Hepatocyte (in vitro differentiated cells): ENCODE measurements around the gene EPS8L3. TPM values are rescaled to one million over a fixed set of nuclear protein-coding genes. Genes with fewer than 3 reads are reported as not detected.

ENCODE experiments used
- DNase-seq: peaks from one replicate; pipeline ENCODE4 v3.0.0-alpha.2; 2016; ENCODE audit warnings: low spot score
- H2AFZ ChIP-seq: fragments of 200-600 bp; sonication (generic); 2 replicates; pipeline ENCODE4 v1.6.0; 2016; ENCODE audit warnings: antibody characterized with exemption, mild to moderate bottlenecking
- H3K27ac ChIP-seq: fragments of 200-600 bp; sonication (generic); 2 replicates; pipeline ENCODE4 v1.5.1; 2016; ENCODE audit warnings: mild to moderate bottlenecking
- H3K27me3 ChIP-seq: fragments of 200-600 bp; sonication (generic); 2 replicates; pipeline ENCODE4 v1.6.1; 2016
- H3K36me3 ChIP-seq: fragments of 200-600 bp; sonication (generic); replicated peaks from 2 replicates; pipeline ENCODE4 v1.5.1; 2016; ENCODE audit warnings: low read depth; ENCODE audit not compliant: insufficient read depth
- H3K4me1 ChIP-seq: fragments of 200-600 bp; sonication (generic); 2 replicates; pipeline ENCODE4 v1.5.1; 2016; ENCODE audit warnings: mild to moderate bottlenecking, moderate library complexity; ENCODE audit not compliant: insufficient read depth
- H3K4me2 ChIP-seq: fragments of 200-600 bp; sonication (generic); 2 replicates; pipeline ENCODE4 v1.6.0; 2016
- H3K4me3 ChIP-seq: fragments of 200-600 bp; sonication (generic); 2 replicates; pipeline ENCODE4 v1.5.1; 2016; ENCODE audit warnings: mild to moderate bottlenecking
- H3K79me2 ChIP-seq: fragments of 200-600 bp; sonication (generic); 2 replicates; pipeline ENCODE4 v1.6.0; 2017; ENCODE audit warnings: mild to moderate bottlenecking
- H3K9me2 ChIP-seq: fragments of 200-600 bp; sonication (generic); replicated peaks from 2 replicates; pipeline ENCODE4 v1.6.0; 2017; ENCODE audit warnings: mild to moderate bottlenecking; ENCODE audit not compliant: insufficient read depth
- H3K9me3 ChIP-seq: fragments of 200-600 bp; sonication (generic); 2 replicates; pipeline ENCODE4 v1.5.1; 2016; ENCODE audit warnings: low read depth, mild to moderate bottlenecking
- H4K20me1 ChIP-seq: fragments of 200-600 bp; sonication (generic); 2 replicates; pipeline ENCODE4 v1.6.0; 2016; ENCODE audit warnings: mild to moderate bottlenecking; ENCODE audit not compliant: insufficient read depth, poor library complexity, severe bottlenecking
- EZH2 ChIP-seq: fragments of 200-600 bp; sonication (generic); IDR thresholded peaks from 2 replicates; pipeline ENCODE4 v1.6.1; 2016; ENCODE audit warnings: antibody characterized with exemption, mild to moderate bottlenecking, borderline replicate concordance
- EZH2phosphoT487 ChIP-seq: fragments of 200-600 bp; sonication (generic); IDR thresholded peaks from one replicate; pipeline ENCODE4 v1.6.1; 2018; ENCODE audit warnings: antibody characterized with exemption, mild to moderate bottlenecking, low read depth, moderate library complexity; ENCODE audit not compliant: unreplicated experiment, severe bottlenecking
- whole genome bisulfite sequencing: methylation state at CpG from one replicate; pipeline ENCODE4 v1.1.6; 2016; ENCODE audit warnings: low lambda C conversion rate; ENCODE audit errors: missing lambda C conversion rate; 5-methylcytosine and 5-hydroxymethylcytosine counted together
- polyA plus RNA-seq: library from polyadenylated mRNA; unstranded; fragments of >200 nt; fragmentation: Nextera tagmentation; extraction: Ambion mirVana; gene quantifications from 2 replicates; pipeline ENCODE4 v1.2.1, GENCODE V29; 2016
- total RNA-seq: library from RNA; depleted of rRNA; stranded (reverse); fragments of >200 nt; gene quantifications from 2 replicates; pipeline ENCODE4 v1.2.3, GENCODE V29; 2014
- TF ChIP-seq, protein P1 (sequence below): fragments of 200-600 bp; sonication (generic); IDR thresholded peaks from 2 replicates; pipeline ENCODE4 v1.5.1; 2016; ENCODE audit warnings: antibody characterized with exemption, mild to moderate bottlenecking; ENCODE audit not compliant: poor library complexity

Gene EPS8L3
- total and polyA plus RNA-seq, 2 experiments from 2014 or later, result 48.1 to 97.3 TPM

GRCh38 chr1:109785446-109786111 is 21.9 kb upstream of the EPS8L3 start:
- Histone ChIP-seq H3K4me2 (no peak overlapping the region), H4K20me1 (no peaks in the 10 kb centered on the region), H2AFZ (no peak overlapping the region), H3K4me3 (no peak overlapping the region), H3K4me1 (peaks cover 31% of the 10 kb centered on the region), H3K79me2 (no peaks in the 10 kb centered on the region), H3K9me2 (no peaks in the 10 kb centered on the region), H3K9me3 (no peaks in the 10 kb centered on the region), H3K27me3 (no peaks in the 10 kb centered on the region), H3K36me3 (no peaks in the 10 kb centered on the region), H3K27ac (no peak overlapping the region)
- WGBS, result 92% methylated on average over 4 of the region's 4 CpGs
- TF ChIP-seq EZH2phosphoT487 (no peak), EZH2 (no peak)
- TF ChIP-seq, protein P1, sequence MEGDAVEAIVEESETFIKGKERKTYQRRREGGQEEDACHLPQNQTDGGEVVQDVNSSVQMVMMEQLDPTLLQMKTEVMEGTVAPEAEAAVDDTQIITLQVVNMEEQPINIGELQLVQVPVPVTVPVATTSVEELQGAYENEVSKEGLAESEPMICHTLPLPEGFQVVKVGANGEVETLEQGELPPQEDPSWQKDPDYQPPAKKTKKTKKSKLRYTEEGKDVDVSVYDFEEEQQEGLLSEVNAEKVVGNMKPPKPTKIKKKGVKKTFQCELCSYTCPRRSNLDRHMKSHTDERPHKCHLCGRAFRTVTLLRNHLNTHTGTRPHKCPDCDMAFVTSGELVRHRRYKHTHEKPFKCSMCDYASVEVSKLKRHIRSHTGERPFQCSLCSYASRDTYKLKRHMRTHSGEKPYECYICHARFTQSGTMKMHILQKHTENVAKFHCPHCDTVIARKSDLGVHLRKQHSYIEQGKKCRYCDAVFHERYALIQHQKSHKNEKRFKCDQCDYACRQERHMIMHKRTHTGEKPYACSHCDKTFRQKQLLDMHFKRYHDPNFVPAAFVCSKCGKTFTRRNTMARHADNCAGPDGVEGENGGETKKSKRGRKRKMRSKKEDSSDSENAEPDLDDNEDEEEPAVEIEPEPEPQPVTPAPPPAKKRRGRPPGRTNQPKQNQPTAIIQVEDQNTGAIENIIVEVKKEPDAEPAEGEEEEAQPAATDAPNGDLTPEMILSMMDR, result no peak
- DNase-seq, result no peak

- peaks cover 28% of the 10 kb centered on the region for H3K4me1 ChIP-seq
- WGBS, result 92% methylated on average over 5 of the region's 5 CpGs
- H4K20me1 ChIP-seq, result no peaks in the 10 kb centered on the region
- no peaks in the 10 kb centered on the region for H3K9me3 ChIP-seq
- no peaks in the 10 kb centered on the region for H3K9me2 ChIP-seq
- H3K4me3 ChIP-seq, result no peak overlapping the region
- no peak for TF ChIP-seq EZH2phosphoT487
- TF ChIP-seq EZH2, result no peak
- TF ChIP-seq, protein P1, result no peak
- DNase-seq, result no peak
- H3K27ac ChIP-seq, result no peak overlapping the region
- no peaks in the 10 kb centered on the region for H3K79me2 ChIP-seq
- H2AFZ ChIP-seq, result no peak overlapping the region
- H3K27me3 ChIP-seq, result no peaks in the 10 kb centered on the region
- no peak overlapping the region for H3K4me2 ChIP-seq
- no peaks in the 10 kb centered on the region for H3K36me3 ChIP-seq
Measured at GRCh38 chr1:109784551-109785252, 21.0 kb upstream of the EPS8L3 start.

- peaks cover 28% of the 10 kb centered on the region for H3K4me1 ChIP-seq
- no peak overlapping the region for H2AFZ ChIP-seq
- no peaks in the 10 kb centered on the region for H3K9me2 ChIP-seq
- no peaks in the 10 kb centered on the region for H3K79me2 ChIP-seq
- DNase-seq, result no peak
- 41% methylated on average over 8 of the region's 8 CpGs for WGBS
- no peak overlapping the region for H3K4me3 ChIP-seq
- H4K20me1 ChIP-seq, result no peaks in the 10 kb centered on the region
- H3K36me3 ChIP-seq, result no peaks in the 10 kb centered on the region
- TF ChIP-seq, protein P1, result no peak
- TF ChIP-seq EZH2phosphoT487 (no peak), EZH2 (no peak)
- no peak overlapping the region for H3K27ac ChIP-seq
- no peak overlapping the region for H3K4me2 ChIP-seq
- H3K9me3 ChIP-seq, result no peaks in the 10 kb centered on the region
- no peaks in the 10 kb centered on the region for H3K27me3 ChIP-seq
Measured at GRCh38 chr1:109783436-109783835, 19.7 kb upstream of the EPS8L3 start.
